HuH-7.5 (cell line): ENCODE results near the gene SEC14L1.

ENCODE experiments used
- DNase-seq: peaks from one replicate; pipeline ENCODE4 v3.0.0; 2011; ENCODE audit warnings: low spot score

SEC14L1 gene

DNA sequence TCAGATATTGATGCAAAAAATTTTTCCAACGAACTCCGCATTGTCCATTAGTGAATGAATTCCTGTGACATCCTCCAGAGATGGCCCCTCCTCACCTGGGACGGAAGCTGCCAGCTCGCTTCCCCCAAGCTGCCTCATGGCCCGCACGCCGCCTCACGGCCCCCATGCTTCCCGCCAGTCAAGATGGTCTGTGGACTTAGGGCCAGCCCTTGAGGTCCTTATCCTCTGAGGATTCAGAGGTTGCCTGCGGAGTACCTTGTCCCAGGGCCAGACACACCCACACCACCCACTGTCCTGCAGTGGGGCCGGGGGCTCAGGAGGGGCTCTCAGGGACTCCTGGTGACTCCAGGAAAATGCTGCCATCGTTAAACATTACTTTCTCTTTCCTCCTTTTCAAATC lies 73.6 kb downstream of the SEC14L1 start:
- no peak for DNase-seq

DNA sequence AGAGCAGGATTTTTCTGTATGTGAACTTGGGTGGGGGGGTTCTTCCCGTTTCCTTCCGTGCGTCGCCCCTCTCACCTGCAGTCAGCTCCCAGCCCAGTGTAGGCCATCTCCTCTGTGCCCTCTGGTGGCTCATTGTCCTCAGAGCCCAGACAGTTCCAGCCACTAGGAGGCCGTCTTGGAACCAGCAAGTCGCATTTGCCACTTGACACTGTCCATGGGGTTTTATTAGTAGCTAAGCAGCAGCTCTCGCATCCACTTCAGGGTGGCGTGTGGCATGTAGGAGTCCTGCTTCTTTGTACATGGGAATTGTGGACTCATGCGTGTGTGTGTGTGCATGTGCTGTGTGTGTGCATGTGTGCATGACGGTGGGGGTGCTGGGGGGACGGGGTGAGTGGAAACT lies 74.0 kb downstream of the SEC14L1 start:
- DNase-seq, result peak; percentile 45

DNA sequence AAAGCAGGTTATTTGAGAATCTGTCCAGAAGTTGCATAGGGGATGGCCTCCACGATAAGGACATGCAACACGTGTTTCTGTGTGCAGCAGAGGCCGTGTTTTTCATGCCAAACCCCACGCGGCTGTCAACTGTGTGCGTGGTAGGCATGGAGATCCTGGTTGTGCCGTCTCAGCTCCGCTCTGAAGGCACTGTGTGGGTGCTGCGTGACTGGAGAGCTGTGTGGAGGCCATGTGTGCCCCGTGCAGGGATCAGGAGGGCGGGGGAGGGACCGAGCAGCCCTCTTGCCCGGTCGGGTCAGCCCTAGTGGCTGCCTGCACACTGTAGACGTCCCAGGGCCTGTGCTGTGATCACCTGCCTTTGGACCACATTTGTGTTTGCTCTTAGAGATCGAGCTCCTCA lies 74.5 kb downstream of the SEC14L1 start:
- DNase-seq, result no peak

DNA sequence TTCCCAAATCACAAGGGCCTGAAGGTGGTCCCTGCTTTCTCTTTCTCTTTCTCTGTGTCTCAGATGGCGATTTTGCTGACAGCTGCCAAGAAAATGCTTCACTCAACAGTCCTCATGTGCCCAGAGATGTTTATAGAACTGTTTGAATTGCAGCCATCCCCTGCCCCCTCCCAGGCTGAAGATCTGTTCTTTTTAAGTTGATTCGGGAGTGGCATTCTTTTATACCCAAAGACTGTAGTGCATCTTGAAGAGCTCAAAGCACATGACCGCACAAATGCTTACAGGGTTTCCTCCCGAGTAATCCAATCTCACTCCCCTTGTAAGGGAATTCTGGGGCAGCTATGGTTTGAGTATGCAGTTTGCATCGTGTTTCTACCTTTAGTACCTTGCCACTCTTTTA lies 75.7 kb downstream of the SEC14L1 start:
- DNase-seq, result no peak

DNA sequence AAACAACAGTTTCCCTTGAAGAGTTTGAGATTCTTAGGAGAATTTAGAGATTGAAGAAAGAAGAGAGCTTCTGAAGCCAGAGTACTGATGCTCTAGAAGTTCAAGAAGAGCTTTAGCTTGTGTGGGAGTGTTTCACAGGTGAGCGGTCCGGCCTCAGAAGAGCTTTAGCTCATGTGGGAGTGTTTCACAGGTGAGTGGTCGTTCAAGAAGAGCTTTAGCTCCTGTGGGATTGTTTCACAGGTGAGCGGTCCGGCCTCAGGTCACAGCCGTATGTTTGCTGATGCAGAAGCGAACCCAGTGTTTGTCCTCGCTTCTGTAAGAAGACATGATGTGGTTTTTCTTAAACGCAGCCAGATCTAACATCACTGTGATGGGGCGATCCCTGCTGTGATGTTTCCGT lies 76.4 kb downstream of the SEC14L1 start:
- DNase-seq, result no peak

DNA sequence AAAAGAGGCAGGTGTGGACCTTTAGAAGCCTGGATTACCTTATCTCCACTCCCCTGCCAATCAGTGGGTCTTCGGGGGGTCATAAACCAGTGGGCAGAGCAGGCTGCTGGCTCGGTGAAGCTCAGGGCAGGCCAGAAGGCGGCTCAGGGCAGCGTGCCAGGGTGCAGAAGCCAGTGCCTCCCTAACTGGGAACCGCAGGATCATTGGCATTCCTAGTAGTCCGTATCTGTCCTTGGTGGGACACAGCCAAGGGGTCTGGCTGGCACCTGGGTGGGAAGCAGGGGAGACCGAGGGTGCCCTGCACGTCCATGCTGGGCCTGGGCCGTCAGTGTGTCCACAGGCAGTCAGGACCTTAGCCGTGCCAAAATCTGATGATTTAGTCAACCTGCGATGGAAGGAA lies 76.8 kb downstream of the SEC14L1 start:
- DNase-seq, result no peak

DNA sequence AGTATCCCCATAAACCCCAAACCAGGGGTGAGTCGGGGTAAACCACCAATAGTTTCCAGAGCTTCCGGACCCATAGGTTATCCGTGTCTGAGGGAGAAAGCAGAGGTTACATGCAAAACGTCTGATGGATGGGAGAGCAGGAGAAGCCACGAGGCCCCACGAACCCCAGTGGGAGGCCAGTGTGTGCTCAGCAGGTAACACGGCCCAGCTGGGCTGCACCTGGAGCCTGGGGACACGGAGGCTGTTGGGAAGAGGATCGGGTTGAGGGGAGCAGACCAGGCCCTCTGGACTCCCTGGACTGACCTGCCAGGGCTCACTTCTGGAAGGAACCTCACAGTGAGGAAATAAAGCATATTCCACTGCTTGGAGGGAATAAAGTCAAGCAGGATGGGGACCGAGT lies 78.1 kb downstream of the SEC14L1 start:
- DNase-seq, result no peak

DNA sequence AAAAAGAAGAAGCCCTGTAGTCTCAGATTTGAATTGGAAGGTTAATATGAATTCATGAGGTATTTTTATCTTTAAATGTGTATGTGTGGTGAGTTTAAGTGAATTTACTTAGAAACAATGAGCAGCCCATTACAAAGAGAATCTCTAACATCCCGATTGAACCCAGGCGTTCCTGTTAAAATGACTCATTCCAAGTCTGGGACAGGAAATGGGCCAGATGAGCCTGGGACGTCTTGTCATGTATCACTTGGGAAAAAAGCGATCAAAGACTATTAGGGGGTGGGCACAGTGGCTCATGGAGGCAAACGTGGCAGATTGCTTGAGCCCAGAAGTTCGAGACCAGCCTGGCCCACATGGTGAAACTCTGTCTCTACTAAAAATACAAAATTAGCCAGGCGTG lies 81.6 kb downstream of the SEC14L1 start:
- DNase-seq, result no peak

DNA sequence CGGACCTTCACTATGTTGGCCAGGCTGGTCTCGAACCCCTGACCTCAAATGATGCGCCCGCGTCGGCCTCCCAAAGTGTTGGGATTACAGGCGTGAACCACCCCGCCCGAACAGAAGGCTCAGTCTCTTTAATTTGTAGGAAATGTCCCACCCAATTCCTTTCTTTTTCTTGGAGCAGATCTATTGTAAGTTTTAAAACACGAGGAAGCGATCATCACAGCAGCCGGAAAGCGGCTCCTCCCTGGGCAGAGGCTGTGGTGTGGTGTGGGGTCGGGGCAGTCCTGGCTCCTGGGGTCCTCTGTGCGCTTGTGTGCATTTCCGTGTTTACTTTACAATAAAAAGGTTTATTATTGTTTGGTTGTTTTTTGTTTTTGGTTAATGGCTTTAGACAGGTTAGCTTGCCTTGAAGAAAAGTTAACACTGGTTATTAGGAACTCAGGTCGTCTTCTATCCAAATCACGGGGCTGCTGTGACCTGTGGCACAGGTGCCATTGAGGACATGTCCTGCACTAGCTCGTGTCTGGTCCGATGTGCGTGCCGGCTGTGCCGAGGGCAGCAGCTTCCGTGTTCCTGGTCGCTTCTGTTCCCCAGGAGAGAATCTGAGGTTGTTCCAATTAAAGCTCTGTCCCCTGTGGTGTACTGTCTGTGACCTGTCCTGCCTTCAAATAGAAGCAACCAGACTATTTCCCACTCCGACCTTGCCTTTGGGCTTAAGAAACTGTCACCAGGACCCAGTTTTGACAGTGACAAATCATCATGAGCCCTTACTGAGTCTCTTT lies 83.1 kb downstream of the SEC14L1 start:
- DNase-seq, result no peak

DNA sequence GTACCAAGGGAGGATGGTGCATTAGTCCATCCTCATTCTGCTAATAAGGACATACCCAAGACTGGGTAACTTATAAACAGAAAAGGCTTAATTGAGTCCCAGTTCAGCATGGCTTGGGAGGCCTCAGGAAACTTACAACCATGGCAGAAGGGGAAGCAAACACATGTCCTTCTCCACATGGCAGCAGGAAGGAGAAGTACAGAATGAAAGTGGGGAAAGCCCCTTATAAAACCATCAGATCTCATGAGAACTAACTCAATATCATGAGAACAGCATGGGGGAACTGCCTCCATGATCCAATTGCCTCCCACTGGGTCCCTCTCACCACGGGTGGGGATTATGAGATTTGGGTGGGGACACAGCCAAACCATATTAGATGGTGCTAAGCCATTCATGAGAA lies 84.5 kb downstream of the SEC14L1 start:
- no peak for DNase-seq

DNA sequence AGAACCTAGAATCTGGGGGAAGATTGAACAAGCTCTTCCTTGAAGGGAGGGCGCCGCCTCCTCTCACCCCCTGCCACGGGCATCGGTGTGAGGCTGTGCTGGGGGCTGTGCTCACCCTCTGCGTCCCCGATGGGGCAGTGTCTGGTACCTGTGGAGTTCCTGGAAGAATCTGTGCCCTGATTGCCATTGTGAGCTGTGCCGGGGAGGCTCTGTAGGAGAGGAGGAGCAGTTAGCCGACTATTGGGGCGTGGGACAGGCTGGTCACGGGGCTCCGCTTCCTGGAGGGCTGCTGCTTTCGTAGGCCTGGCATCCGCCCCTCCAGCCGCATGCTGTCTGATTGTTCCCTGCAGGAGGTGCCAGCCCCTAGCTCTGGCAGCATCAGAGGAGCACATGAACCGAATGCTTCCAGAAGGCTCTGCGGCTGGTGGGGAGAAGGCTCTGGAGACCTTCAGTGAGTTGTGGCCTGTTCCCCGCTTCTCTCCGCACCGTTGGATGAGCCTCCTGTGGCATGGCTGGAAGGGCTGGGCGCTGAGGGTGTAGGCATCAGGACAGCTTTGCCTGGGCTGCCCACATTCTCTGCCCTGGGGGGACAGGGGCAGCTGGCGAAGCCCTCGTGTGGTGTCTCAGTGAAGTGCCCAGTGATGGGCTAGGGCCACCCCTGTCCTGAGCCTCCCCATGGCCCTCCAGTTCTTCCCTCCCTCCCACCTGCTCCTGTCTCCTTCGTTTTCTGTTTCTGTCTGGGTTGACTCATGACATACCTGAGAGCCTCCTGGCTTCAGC lies 86.9 kb downstream of the SEC14L1 start:
- no peak for DNase-seq

DNA sequence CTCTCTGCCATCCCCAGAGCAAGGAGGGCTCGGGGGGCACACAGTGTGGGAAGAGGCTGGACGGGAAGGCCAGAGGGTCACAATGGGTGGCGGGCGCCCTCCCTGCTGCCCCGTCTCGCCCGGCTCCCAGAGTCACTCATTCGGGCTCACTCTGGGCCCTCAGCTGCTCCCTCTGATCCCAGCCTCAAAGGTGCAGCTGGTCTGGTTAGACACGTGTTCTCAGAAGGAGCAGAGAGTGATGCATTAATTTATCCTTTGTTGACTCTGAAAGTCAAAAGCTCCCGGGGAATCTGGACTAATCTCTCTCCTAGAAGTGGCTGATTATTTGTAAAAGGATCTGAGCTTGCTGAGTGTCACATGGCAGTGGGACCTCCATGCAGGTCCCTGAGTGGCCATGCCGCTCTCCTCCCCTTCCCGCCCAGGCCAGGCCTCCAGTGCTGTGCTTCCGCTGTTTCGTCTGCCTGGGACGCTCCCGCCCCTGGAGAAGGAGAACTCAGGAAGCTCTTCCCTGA lies 87.5 kb downstream of the SEC14L1 start:
- no peak for DNase-seq

DNA sequence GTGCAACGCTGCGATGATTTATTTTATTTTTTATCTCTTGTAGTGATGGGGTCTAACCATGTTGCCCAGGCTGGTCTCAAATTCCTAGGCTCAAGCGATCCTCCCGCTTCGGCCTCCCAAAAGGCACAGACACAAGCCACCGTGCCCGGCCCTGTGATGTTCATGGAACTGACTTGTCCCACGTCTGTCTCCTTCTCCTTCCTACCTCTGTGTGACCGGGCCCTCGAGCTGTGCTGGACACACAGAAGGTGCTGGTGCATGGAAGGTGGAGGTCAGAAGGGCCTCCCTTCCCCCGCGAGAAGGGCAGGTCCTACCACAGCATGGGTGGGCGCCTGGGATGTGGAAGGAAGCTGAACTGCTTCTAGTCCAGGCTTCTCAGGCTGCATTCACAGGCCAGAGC lies 88.0 kb downstream of the SEC14L1 start:
- no peak for DNase-seq

DNA sequence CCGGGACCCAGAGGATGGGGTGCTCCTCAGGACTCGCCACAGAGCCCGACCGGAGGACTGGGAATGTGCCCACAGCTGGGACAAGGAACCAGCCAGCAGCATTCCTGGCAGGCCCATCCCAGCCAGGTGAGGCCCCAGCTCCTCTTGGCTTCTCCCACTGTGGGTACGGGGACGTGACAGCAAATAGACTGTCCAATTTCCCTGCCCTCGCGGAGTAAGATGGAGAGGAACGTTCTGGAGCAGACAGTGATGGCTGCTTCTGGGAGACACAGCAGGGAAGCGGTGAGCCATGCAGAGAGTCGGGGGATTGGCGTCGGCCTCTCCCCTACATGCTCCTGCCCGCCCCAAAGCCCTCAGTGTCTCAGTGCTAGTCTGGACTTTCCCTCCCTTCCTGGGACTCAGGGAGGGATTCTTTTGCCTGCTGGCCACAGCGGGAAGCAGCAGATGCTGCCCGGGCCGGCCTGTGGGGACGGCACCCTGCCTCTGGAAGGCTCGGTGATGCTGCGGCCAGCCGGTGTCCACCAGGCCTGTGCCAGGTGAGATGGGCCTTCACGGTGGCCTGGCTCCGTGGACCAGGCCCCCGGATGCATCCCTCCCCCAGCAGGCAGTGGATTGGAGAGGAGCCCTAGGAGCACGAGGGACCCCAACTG lies 89.1 kb downstream of the SEC14L1 start:
- no peak for DNase-seq

DNA sequence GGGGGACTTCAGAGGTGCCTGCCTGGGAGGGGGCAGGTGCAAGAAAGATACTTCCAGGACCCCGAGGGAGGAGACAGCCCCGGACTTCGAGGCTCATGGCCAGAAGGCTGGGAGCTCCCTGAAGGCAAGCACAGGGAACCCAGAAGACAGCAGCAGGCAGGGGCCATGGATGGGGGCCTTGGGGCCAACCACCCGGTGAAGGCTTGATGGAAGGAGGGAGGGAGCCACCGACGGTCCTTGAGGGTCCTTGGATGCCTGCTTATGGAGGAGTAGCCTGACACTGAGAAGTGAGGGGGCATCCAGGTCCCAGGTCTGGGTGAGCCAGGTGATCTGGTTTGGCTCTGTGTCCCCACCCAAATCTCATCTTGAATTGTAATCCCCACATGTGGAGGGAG lies 89.7 kb downstream of the SEC14L1 start:
- DNase-seq, result no peak

DNA sequence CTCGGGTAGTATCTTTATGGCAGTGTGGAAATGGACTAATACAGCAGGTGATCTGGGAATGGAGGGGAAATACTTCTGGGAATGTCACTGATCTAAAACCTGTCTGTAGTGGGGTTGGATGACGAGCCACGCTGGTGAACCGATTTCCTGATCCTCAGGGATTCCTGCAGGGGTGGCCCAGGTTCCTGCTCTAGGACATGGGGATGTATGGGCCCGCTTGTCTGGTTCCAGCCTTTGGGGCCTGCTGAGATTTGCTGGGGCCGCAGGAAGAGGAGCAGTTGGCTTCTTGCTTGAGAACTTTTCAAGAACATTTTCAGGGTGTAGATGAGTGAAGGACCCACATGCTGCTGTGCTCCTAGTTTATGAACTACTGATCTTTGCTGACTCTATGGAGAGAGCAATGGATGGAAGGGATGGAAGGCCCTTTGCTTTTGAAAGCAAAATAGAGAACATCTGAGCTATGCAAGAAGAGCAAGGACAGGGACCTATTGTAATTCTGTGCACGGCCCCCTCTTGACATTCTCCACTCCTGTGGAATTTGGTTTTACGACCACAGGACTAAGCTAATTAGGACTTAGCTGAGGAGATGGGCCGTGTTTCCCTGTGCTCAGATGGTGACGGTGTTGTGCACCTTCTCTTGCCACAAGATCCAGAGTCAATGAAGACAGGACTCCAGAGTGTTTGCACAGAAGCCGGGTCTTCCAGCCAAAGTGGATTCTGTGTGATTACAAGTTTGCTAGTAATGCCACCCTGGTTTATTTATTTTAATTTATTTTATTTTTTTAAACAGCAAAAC lies 90.5 kb downstream of the SEC14L1 start:
- DNase-seq, result no peak

DNA sequence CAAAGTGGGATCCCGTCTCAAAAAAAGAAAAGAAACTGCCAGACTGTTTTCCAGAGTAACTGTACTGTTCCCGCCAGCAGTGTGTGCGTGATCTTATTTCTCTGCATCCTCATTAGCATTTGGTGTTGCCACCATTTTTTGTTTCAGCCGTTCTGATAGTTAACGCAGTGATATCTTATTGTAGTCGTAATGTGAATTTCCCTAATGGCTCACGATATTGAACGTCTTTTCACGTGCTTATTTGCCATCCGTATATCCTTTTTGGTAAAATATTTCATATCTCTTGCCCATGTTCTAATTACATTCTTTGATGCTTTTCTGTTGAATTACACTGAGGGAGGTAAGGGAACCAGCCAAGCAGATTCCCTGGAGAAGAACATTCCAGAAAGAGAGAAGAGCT lies 92.4 kb downstream of the SEC14L1 start:
- DNase-seq, result no peak

DNA sequence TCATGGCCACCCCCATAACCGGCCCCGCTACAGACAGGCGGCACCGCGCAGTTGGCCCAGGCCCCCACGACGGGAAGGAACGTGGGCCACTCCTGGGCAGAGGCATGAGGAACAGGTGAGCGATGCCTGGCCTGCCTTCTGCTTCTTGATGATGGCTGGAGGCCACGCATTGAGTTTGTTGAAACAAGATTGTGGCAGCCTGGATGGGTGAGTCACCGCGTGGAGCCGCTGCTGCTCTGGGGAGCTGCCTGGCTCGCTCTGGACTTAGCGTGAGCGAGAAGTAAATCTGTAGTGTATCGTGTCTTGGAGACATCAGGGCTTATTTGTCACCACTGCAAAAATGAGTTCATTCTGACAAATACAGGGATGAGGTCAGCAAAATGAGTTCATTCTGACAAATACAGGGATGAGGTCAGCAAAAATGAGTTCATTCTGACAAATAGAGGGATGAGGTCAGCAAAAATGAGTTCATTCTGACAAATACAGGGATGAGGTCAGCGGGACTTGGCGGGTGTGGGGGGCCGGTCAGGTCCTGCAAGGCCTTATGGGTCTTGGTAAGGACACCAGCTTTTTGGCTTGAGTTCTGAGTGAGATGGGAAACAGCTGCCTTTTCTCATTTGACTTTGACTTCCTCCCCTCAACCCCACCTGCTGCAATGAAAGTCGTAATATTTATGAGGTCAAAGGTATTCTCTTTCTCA lies 93.0 kb downstream of the SEC14L1 start:
- no peak for DNase-seq

DNA sequence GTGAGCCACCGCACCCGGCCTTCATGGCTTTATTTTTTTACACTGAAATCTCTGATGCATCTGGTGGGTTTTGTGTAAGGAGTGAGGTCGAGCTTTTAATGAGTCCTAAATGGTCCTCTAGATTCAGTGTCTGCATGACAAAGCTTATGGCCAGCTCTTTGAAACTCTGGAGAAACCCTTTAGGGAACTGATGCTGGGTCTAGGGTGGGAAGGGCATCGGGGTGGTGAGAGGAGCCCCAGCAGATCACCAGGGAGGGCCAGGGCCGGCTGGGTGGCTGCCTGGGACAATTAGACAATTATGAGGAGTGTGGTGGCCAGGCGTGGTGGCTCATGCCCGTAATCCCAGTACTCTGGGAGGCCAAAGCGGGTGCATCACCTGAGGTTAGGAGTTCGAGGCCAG lies 93.9 kb downstream of the SEC14L1 start:
- no peak for DNase-seq

DNA sequence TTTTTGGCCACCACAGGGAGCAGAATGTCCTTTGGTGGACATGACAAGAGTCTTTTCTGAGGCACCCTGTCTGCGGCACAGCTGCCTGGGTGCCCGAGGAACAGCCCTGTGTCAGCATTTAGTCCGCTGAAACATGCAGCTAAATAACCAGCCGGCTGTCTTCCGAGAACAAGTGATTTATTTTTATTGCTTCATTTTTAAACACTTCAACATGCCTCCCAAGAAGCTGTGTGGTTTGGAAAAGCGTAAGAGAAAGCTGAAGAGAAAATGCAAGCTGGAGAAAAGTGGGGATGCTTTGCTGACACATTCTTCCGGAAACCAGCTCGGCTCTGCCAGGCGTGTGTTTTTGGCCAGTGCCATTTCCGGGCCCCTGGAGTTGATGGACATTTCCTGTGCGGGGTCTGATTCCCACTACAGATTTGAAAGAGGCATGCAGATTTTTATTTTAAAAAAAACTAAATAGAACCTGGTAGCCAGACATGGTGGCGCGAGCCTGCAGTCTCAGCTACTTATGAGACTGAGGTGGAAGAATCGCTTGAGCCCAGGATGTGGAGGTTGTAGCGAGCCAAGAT lies 94.7 kb downstream of the SEC14L1 start:
- no peak for DNase-seq
